Fibroblast of skin of scalp (primary cell): ENCODE data around the gene PLEKHA8.
A peak's percentile ranks its signal among the peaks of the same experiment; 100 is the strongest.

Experiments used
- DNase-seq: peaks from one replicate; pipeline ENCODE4 v3.0.0-alpha.2; 2013

The PLEKHA8 gene

DNA sequence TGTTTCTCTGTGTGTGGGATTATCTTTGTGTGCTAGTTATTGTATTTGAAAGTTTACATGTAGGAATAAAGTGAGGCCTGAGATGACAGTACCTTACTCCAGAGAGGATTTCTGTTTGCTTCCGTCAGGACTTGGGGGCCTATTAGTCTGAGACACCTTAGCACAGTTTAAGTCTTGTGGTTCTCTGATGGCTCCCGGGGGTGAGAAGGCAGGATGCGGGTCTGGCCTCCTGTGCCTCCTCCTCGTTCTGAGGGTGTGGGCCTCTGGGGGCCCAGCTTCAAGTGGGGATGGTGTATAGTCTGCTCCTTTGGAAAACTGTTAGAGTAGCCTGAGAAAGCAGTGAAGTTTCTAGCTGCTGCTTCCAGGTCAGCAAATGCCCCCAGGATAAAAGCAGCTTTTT, 119.0 kb downstream of the PLEKHA8 start:
- DNase-seq, result no peak

DNA sequence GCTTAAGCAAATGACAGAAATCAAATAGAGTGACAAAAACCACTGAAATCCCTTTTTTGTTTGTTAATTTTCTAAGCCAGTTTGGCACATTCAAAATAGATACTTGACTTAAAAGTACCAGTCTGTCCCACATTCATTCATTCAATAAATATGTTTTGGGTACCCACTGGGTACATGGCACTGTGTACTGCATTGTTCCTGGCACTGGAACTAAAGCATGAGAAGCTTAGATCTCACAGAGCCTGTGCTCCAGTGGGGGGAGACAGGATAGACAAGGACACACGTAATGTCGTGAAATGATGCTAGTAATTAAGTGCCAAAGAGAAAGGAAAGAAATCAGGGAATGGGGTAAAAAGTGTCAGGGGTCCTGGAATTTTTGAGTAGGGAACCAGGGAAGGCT, 119.6 kb downstream of the PLEKHA8 start:
- no peak for DNase-seq

DNA sequence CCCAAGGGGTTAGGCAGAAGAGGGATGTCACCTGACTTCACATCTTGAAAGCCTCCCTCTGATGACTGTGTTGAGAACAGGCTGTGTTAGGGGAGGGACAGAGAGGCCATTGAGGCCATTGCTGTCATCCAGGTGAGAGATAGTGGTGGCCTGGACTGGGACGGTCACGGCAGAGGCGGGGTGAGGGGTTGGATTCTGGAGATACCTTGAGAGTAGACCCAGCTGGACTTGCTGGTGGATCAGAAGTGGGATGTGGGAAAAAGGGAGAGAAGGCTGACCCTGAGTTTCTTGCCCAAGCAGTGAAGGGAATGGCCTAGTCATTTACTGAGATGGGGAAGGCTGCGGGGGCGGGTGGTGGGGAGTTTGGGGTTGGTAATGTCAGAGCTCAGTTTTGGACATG, 120.2 kb downstream of the PLEKHA8 start:
- DNase-seq, result no peak

DNA sequence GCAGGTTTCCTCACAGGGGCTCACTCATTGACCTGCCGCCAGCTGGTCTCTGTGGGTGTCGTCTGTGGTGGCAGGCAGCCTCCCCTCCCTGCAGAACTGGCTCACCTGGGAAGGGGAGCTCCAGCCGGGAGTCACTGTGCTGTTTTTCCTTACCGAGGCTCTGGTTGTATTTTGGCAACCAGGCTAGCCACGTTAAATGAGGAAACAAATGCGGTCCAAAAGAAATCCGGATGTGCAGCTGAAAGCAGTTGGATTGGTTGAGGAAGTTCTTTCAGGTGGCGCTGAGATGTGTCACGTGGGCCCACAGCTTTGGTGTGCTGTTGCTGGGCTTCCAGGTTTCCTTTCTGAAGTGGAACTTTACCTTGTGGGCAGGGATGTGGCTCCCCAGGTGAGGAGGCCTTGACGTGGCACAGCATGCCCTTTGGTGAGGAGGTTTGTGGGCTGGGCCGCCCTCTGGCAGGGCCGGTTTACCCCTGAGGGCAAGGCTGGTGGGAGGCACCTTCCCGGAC, 120.8 kb downstream of the PLEKHA8 start:
- no peak for DNase-seq

DNA sequence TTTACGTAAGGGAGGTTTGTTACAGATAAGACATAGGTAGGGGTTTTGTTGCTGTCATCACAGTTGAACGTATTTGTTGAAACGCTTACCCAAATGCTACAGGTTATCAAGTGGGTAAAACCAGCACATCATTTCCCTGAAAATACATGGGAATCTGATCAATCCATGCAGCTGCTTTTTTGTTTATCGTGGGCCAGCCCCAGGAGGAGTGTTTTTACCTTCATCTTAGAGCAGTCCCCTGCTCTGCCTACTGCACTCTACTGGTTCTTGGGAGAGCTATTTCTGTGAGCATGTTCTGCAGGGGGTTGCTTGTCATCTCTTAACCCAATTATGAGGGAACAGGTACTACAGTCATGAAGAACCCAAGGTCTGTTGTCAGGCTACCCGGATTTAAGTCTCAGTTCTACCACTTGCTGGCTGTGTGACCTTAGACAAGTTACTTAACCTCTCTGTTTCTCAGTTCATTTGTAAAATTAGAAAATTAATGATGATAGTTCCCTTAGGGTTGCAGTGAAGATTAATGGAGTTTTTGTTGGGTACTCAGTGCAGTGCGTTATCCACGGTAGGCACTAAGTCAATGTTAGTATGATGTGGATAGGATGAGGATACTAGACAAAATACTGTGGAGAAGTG, 121.5 kb downstream of the PLEKHA8 start:
- DNase-seq, result no peak

DNA sequence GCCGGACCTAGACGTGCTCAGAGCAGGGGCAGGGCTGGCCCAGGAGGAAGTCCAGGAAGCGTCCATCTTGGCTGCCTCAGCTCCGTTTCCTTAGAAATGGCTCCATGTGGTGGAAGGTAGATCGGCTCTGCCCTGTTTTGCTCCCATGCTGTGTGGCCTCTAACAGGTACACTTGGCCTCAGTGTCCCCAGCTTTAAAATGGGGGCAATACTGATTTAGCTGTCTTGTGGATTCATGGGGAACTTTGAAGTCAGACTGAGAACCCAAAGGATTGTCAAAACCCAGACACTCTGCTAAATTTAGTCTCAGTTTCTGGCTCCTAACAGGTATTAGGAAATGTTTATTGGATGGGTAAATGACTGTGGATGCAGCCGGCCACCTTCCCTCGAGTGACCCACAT, 122.5 kb downstream of the PLEKHA8 start:
- DNase-seq, result no peak

DNA sequence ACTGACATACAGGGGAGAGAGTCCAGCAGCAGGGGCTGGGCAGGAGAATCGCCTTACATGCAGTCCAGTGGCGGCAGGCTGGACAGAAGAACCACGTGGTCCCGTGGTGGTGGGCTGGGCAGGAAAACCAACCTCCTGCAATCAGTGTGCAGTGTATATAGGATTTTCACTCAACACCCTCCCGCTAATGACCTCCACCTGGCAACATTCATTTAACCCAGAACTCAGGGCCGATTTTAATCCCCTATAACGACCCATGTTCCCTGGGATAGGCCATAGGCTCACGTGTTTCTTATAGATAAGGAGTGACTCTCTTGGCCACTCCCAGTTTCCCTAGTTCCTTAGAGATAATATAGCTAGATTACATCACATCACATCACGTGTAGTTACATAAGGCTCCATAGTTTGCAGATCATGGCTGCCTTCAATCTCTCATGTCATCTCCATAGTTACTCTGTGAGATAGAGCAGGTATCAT, 125.9 kb downstream of the PLEKHA8 start:
- DNase-seq, result no peak

DNA sequence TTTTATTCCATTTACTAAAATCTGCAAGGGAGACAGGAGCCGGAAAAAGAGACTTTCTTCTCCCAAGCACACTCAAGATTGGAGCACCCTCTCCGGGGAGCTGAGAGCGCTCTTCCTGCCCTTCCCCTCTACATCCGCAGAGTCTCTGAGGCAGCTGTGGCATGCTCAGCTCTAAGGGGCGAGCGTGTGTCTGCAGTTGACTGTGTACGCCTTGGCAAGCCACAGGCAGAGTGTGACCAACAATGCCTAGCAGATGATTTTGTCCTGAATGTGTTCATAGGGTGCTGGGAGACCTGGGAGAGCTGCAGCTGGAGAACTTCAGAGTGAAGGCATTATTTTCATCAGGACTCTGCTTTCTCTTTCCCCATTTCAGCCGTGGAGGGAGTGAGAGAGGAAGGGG, 127.3 kb downstream of the PLEKHA8 start:
- no peak for DNase-seq

DNA sequence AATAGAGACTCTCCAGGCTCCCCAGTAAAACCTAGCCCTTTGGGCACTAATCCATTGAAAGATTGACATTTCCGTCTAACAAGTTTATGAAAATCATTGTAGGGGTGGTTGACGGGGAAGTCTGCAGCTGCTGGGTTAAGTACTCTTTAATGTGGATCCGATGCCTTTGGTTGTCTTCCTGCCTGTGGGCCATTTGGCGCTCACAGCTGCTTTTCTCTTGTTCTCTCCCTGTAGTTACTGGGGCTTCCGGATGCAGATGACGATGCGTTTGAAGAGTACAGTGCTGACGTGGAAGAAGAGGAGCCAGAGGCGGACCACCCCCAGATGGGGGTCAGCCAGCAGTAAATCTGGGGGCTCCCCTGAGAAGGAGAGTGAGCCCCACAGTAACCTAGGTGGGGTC, 129.0 kb downstream of the PLEKHA8 start:
- no peak for DNase-seq

DNA sequence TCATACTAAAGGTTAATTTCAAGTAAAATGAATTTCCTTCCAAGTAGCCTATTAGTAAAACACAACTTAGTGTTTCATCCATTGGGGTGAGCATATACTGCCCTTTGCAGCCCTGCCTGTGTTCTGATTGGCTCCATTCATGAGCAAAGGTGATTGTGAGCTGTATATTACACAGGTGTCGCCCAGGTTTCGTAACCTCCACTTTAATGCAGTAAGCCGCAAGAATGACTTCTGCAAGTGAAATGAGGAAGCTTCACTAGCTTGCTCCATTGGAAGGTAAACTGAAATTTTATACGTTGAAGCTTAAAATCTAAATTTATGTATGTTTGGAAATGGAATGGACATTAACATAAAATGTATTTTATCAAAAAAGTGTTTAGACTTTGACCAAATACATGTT, 131.0 kb downstream of the PLEKHA8 start:
- no peak for DNase-seq

DNA sequence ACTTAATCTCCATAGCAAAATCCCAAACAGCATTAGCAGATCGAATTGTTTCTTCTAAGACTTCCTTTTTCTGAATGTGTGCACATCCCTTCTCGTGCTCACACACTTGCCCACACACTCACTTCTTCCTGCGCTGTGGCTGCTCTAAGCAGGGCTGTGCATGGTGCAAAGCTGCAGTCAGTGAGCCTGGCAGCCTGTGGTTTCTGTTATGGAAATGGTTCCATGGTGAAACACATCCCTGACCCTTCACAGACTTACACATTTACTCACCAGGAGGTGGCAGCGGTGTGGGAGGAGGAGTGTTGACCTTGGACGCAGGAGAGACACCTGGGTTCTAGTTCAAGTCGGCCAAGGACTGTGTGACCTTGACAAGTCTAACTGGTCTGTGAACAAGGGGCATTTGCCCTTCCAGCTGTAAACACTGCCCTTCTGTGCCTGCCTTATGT, 131.5 kb downstream of the PLEKHA8 start:
- DNase-seq, result no peak

DNA sequence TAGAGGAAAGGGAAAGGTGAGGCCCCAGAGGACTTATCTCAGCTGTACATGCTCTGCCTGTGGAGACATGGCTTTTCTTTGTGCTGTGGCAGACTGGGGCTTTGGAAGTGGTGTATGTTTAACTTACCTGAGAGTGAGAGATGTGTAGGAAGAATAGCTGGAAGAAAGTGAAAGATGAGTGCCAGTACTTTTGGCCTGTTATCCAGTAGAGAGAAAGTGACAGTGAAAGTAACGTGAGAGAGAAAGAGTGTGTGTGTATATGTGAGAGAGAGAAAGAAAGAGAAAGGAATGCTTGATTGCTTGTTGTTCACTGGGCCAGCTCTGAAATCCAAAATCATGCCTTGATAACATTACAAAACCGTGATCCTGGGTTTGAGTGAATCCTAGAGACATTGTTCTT, 132.1 kb downstream of the PLEKHA8 start:
- DNase-seq, result no peak

DNA sequence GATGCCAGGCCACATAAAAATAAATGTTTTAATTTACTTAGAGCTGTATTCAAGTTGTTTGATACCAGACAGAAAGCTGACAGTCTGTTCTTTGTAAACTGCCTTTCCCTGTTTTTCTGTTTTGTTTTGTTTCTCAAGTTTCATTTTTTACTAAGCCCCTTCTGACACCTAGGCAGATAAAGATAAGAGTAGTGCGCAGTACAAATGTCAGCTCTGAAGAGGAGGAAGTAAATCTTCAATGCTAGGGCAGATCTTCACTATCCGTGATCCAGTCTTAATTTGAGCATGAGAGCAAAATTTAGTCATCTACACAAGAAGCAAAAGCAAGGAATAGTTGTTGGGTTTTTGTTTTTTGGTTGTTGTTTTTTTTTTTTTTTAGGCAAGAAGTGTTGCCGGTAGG, 133.9 kb downstream of the PLEKHA8 start:
- no peak for DNase-seq

DNA sequence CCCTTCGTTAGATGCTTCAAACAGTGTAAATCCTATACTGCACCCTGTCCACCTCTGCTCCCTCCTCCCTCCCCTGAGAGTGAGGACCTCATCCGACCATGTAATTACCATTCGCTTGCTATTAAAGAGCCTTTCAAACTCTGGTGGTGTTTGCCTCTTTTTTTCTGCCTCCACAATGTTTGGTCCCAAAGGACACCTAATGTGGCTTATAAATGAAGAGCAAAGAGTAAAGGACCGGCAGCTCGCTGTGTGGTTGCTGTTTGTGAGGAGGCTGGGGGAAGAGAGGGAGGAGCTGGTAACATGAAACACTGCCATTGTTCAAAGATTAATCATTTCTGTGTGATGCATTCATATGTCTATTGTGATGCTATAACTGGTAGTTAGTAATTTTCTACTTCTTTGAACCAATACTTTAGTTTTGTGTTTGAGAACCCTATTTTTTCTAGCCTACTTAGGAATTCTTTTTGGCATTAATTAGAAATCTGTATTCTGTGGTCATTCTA, 134.5 kb downstream of the PLEKHA8 start:
- DNase-seq, result peak; percentile 69

DNA sequence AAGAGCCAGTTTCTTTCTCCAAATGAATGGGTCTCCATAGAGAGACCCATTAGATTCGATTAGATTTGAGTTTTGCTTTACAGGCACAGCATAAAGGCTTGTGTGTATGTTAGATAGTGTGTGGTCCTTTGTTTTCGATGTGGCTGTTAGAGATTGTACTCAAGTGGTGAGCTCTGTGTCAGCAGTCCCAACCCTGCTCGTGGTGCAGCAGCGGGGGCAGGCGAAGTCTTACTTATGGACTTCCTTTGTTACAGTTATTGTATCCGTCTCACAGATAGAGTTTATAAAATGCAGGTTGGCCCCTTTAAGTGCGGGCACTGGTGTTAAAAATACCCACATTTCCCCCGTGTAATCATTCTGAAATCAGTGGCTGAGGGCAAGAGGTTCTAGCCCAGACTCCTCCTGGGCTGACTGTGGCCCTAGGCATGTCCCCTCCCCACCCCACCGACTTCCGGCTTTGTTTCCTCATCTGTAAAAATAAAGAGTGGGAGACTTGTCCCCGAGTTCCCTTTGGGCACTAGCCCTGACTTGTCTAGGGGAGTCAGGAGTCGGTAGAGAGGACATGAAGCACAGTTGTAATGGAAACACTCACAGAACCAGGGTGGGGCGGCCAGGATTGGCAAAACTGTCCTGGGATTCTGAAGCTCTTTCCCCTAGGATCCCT, 135.2 kb downstream of the PLEKHA8 start:
- no peak for DNase-seq

DNA sequence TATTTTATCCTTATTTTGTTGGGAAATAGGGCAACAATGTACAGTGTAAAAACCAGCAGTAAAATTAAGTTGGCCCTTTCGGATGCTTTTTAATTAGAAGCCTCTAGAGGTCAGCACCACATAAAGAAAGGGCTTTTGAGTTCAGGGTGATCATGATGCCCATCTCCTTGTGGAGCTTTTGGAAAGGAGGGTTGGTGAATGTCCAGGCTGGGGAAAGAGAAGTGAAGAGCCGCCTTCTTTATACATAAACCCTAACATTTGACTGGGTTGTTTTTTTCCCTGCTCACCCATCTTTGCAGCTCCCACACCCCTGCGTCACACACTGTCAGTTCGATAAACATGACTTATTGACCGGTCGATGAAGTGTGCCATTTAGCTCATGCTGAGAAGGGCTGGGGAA, 136.4 kb downstream of the PLEKHA8 start:
- peak; percentile 70 for DNase-seq

DNA sequence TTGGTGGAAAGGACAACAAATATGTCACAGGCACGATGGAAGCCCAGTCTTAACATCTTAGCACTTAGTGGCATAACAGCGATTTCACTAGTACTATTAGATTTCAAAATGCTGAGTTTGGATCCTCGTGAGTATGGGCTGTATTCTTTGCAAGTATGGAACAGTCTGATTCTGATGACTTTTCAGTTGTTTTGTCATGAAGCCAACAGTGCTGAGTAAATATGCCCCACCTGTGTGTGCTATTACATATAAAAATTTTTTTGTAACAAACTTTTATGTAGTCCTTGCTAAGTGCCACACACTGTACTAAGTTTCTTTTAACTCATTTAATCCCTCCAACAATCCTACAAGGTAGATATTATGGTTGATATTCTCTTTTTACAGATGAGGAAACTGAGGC, 137.4 kb downstream of the PLEKHA8 start:
- DNase-seq, result no peak

DNA sequence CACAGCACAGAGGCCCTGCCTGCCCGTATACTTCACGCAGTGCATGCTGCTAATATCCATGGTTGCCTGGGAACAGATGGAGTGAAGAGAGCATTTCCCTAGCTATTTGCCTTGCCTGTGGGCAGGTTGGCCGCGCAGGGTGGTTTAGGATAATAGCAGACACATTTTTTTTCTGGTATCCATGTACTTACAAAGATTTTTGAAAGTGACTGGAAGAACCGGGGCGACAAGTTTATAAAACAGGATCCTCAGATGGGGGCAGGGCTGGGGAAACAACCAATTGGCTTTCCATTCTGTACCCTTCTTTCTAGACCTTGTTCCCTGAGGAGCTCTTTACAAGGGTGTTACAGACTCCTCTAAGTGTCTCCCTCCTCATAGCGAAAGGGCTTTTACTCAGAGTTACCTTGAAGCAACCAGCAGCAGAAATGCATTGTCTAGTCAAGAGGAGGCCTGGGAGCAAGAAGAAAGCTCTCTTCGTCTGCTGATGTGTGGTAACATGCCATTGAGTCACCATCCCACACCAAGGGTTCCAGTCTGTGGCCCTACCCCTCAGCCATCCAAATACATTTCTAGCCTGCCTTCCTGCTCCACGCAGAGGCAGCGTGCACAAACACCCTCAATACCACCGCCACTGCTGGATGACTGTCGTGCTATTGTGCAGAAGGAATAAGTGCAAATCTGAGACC, 138.1 kb downstream of the PLEKHA8 start:
- no peak for DNase-seq

DNA sequence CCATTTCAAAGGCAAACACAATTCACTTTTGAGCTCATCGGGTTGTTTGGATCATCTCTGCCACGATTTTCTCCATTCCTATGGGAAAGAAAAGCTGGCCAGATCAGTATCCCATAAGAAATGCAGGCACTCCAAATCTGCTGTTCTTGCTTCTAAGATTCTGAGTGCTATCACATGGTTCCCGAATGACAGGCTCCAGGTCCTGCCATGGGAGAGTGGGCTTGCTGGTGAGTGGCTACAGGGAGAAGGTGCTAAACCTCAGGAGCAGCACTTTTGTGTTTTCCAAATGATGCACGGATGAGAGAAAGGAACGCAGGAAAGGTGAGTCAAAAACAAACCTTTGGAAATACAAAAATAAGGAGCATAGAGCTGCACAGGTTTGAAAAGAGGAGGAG, 138.6 kb downstream of the PLEKHA8 start:
- DNase-seq, result no peak

DNA sequence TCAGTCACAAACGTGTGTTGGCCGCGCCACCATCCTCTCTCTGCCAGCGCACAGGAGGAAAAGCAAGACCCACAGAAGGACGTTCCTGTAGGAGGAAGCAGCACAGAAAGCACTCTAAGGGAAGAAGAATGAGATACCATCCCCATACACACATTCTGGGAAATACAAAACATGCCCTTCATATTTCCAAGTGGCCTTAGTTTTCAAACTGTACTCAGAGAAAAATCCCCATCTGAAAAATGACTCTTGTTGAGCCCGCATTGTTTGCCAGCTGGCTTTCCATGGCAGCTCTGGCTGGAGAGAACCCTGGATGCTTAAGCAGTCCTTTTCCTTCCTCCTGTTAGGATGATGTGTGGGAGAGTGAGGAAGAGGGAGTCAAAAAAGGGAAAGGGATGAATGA, 139.7 kb downstream of the PLEKHA8 start:
- no peak for DNase-seq

DNA sequence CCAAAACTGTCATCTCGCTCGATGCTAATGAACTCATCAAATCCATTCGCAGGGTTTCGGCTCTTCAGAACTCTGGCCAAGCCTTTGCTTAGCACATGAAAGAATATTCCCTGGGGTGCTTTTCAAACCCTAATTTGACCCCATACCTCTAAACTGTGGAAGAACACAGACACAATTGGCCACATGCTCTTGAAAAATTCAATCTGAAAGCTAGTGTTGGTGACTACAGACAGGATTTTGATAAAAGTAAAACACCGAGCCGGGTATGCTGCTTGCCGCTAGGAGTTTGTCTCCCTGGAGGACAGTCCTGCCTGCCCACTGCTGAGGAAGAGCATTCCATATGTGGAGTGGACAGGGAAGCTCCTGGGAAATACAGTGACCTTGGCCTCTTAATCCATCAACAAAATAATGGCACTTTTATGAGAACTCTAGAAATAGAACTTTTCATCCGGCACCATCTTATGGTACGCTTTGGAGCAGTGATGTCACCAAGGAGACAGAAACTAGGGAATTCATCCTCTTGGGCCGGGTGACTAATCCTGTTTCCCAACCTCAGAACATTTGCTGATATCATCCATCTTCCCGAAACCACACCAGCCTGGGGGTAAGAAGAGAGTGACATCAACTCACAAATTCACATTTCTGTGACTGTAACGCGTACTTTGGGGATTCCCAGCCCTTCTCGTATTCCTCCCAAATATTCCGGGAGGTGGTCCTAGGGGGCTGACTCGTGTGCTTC, 140.8 kb downstream of the PLEKHA8 start:
- peak; percentile 92 for DNase-seq

DNA sequence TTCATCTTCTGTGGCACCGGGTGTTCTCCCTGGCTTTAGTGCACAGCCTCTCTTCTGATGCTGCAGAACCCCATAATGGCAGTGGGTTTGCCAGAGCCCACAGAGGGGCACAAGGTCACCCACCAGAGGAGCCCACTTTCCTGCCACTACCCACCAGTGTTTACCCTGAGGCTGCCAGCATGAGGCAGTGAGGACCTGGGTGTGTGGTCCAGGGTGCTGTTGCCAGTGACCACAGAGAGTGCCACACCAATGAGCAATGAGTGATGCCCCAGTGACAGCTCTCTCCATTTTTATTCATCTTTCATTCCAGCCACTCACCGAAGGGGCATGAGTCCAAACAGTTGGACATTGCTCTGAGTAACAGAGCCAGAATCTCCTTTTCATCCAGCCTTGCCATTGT, 141.4 kb downstream of the PLEKHA8 start:
- peak; percentile 53 for DNase-seq
